Endothelial cell of umbilical vein (primary cell): ENCODE data around the gene CDC14B. TPM values are rescaled to one million over a fixed set of nuclear protein-coding genes. Genes with fewer than 3 reads are reported as not detected.
A peak's percentile ranks its signal among the peaks of the same experiment; 100 is the strongest.

Source experiments
- BruUV-seq: library from RNA; stranded (reverse); fragments of 400-500 nt; replicated peaks from 2 replicates; lab custom pipeline; 2021; lab: Mats Ljungman, UMichigan
- CTCF ChIA-PET: fragments of 300-600, 350-600 bp; sonication (Branson Sonifier 250); formaldehyde crosslinking; loops from one replicate; lab custom pipeline; 2021; ENCODE audit warnings: antibody characterized with exemption, inconsistent platforms; lab: Charles Lee
- POLR2A ChIA-PET: fragments of 300-600, 350-600 bp; sonication (Branson Sonifier 250); formaldehyde crosslinking; loops from one replicate; lab custom pipeline; 2021; ENCODE audit warnings: antibody characterized with exemption, inconsistent platforms; lab: Charles Lee
- DNase-seq: peaks from one replicate; pipeline ENCODE4 v3.0.0-alpha.2; 2011; ENCODE audit warnings: low read depth, low spot score
- FAIRE-seq: peaks from 2 replicates; lab custom pipeline; 2011; peaks lifted over from hg19 to GRCh38; lab: Jason Lieb, UNC
- H2AFZ ChIP-seq: 2 replicates; pipeline ENCODE4 v1.6.0; 2012; ENCODE audit warnings: low read depth, low read length, control low read depth, inconsistent platforms
- H3K27ac ChIP-seq: 2 replicates; pipeline ENCODE4 v1.5.1; 2011; ENCODE audit warnings: low read depth, mild to moderate bottlenecking, control low read depth, low read length, moderate library complexity; ENCODE audit not compliant: insufficient read depth
- H3K27me3 ChIP-seq, 2 experiments: 2 replicates each; pipeline versions ENCODE4 v1.6.0 to v1.6.1; 2011; ENCODE audit warnings: low read length in 2 of 2, mixed read lengths in 1 of 2; ENCODE audit not compliant: control insufficient read depth in 2 of 2, insufficient read depth in 2 of 2
- H3K36me3 ChIP-seq, 2 experiments: 2 replicates in 1 of 2; 3 replicates in 1 of 2; pipeline ENCODE4 v1.5.1; 2011; ENCODE audit warnings: low read length in 2 of 2, mild to moderate bottlenecking in 1 of 2, moderate library complexity in 1 of 2; ENCODE audit not compliant: control insufficient read depth in 2 of 2, insufficient read depth in 2 of 2; ENCODE audit errors: extremely low read depth in 1 of 2
- H3K4me1 ChIP-seq: 3 replicates; pipeline ENCODE4 v1.5.1; 2011; ENCODE audit warnings: mild to moderate bottlenecking, low read length; ENCODE audit not compliant: control insufficient read depth, insufficient read depth; ENCODE audit errors: extremely low read depth
- H3K4me2 ChIP-seq: 2 replicates; pipeline ENCODE4 v1.6.1; 2011; ENCODE audit warnings: low read length, control low read depth, mixed read lengths; ENCODE audit not compliant: insufficient read depth
- H3K4me3 ChIP-seq, 3 experiments: fragments of 200-600 bp in 1 of 3; sonication (generic), shearing (Covaris generic) in 1 of 3; replicated peaks in 1 of 3; 2 replicates each; pipeline ENCODE4 v1.5.1; 2011 to 2016; ENCODE audit warnings: control low read depth in 3 of 3, low read length in 3 of 3, mild to moderate bottlenecking in 2 of 3, inconsistent platforms in 1 of 3, low read depth in 1 of 3, moderate library complexity in 1 of 3; ENCODE audit not compliant: insufficient read depth in 1 of 3
- H3K79me2 ChIP-seq: 2 replicates; pipeline ENCODE4 v1.6.0; 2012; ENCODE audit warnings: low read length, inconsistent platforms; ENCODE audit not compliant: control insufficient read depth, insufficient read depth
- H3K9ac ChIP-seq: replicated peaks from 2 replicates; pipeline ENCODE3; 2011; ENCODE audit warnings: low read length, control low read depth; ENCODE audit not compliant: insufficient read depth; ENCODE audit errors: extremely low read depth
- H3K9me1 ChIP-seq: replicated peaks from 3 replicates; pipeline ENCODE4 v1.6.0; 2011; ENCODE audit warnings: mild to moderate bottlenecking, low read length; ENCODE audit not compliant: control insufficient read depth, insufficient read depth; ENCODE audit errors: extremely low read depth
- H3K9me3 ChIP-seq: replicated peaks from 2 replicates; pipeline ENCODE4 v1.5.1; 2012; ENCODE audit warnings: low read length, inconsistent platforms; ENCODE audit not compliant: control insufficient read depth, insufficient read depth
- H4K20me1 ChIP-seq: replicated peaks from 2 replicates; pipeline ENCODE3; 2011; ENCODE audit warnings: mild to moderate bottlenecking, low read length; ENCODE audit not compliant: control insufficient read depth, insufficient read depth; ENCODE audit errors: extremely low read depth
- CTCF ChIP-seq, 2 donors: IDR thresholded peaks; 1 replicate in 1 of 2; 2 replicates in 1 of 2; pipeline ENCODE4 v1.5.1; 2011; ENCODE audit warnings: low read length in 2 of 2, mild to moderate bottlenecking in 2 of 2, moderate library complexity in 2 of 2, control low read depth in 1 of 2, inconsistent platforms in 1 of 2, low read depth in 1 of 2; ENCODE audit not compliant: insufficient read depth in 1 of 2; ENCODE audit errors: extremely low read depth in 1 of 2
- EZH2 ChIP-seq: IDR thresholded peaks from 2 replicates; pipeline ENCODE4 v1.6.1; 2012; ENCODE audit warnings: borderline replicate concordance, low read depth, mild to moderate bottlenecking, moderate library complexity, low read length, inconsistent platforms; ENCODE audit not compliant: severe bottlenecking
- FOS ChIP-seq: IDR thresholded peaks from 2 replicates; pipeline ENCODE4 v1.6.1; 2011; ENCODE audit warnings: mild to moderate bottlenecking, low read length, moderate library complexity, borderline replicate concordance; ENCODE audit not compliant: insufficient read depth
- GATA2 ChIP-seq: IDR thresholded peaks from 2 replicates; pipeline ENCODE4 v1.7.0; 2011; ENCODE audit warnings: low read depth, mild to moderate bottlenecking, moderate library complexity, mixed read lengths, low read length; ENCODE audit not compliant: insufficient read length, insufficient read depth
- JUN ChIP-seq: IDR thresholded peaks from 2 replicates; pipeline ENCODE4 v1.6.1; 2011; ENCODE audit warnings: borderline replicate concordance, low read depth; ENCODE audit not compliant: insufficient read length, insufficient read depth
- MAX ChIP-seq: IDR thresholded peaks from 2 replicates; pipeline ENCODE4 v1.6.1; 2011; ENCODE audit not compliant: insufficient read depth, insufficient read length
- MYC ChIP-seq: IDR thresholded peaks from one replicate; pipeline ENCODE4 v1.6.1; 2011; ENCODE audit warnings: mild to moderate bottlenecking, low read depth, low read length
- POLR2A ChIP-seq: IDR thresholded peaks from 2 replicates; pipeline ENCODE4 v1.6.1; 2012; ENCODE audit warnings: low read depth, mild to moderate bottlenecking, control low read depth, low read length
- POLR2AphosphoS5 ChIP-seq: IDR thresholded peaks from 2 replicates; pipeline ENCODE4 v1.6.1; 2012; ENCODE audit warnings: low read depth, mild to moderate bottlenecking, control low read depth, low read length, moderate library complexity; ENCODE audit not compliant: insufficient read depth
- dilution Hi-C: fragments of 300-500 bp; cut with MboI; formaldehyde crosslinking; loops from one replicate; pipeline ENCODE4 v1.15.0; 2019; ENCODE audit warnings: low sequenced_read_pairs; ENCODE audit not compliant: extremely low pct_ligation_motif_present
- intact Hi-C: fragments of 100-400 bp; cut with micrococcal nuclease; formaldehyde crosslinking; loops from one replicate; pipeline ENCODE4 v1.10.0; 2022
- polyA plus RNA-seq, 4 experiments: library from polyadenylated mRNA; depleted of rRNA in 3 of 4; stranded (reverse) in 3 of 4; unstranded in 1 of 4; fragments of >200 nt; gene quantifications; 2 replicates each; pipeline versions ENCODE4 v1.2.1 to v1.2.3, GENCODE V29; 2011 to 2012; ENCODE audit warnings: missing spikeins in 1 of 4
- total RNA-seq: library from RNA; stranded (reverse); gene quantifications from 2 replicates; pipeline ENCODE4 v1.2.3, GENCODE V29; 2021

Gene CDC14B
- total and polyA plus RNA-seq, 2 donors (not counting 3 experiments of a cell fraction or from before 2014, with no cell fraction given), result 0.39 to 0.93 TPM

- FAIRE-seq, result peak; percentile 46
- H4K20me1 ChIP-seq, result no peaks in the 10 kb centered on the region
- no peak overlapping the region for H3K4me2 ChIP-seq
- H3K9ac ChIP-seq, result no peak overlapping the region
- BruUV-seq, result no TSS peak
- ChIA-PET POLR2A (no interaction called here), CTCF (no interaction called here)
- DNase-seq, result no peak
- no peak overlapping the region for H2AFZ ChIP-seq
- no peaks in the 10 kb centered on the region for H3K9me1 ChIP-seq
- no peak overlapping the region for H3K27ac ChIP-seq
- H3K4me1 ChIP-seq, result no peaks in the 10 kb centered on the region
- no peaks in the 10 kb centered on the region for H3K9me3 ChIP-seq
- intact Hi-C loops (no loop called here), dilution Hi-C loops (no loop called here)
- no peak overlapping the region for H3K4me3 ChIP-seq
- H3K27me3 ChIP-seq, result no peaks in the 10 kb centered on the region
- no peaks in the 10 kb centered on the region for H3K79me2 ChIP-seq
- TF ChIP-seq FOS (no peak), POLR2AphosphoS5 (no peak), POLR2A (no peak), JUN (no peak), MAX (no peak), MYC (no peak), CTCF (IDR thresholded peaks at IDR 0.05; ENCODE audit: extremely low read depth in 1 of 2, insufficient read depth in 1 of 2, low read depth in 1 of 2, low read length in 2 of 2) (no peak), EZH2 (no peak), GATA2 (no peak)
- no peaks in the 10 kb centered on the region for H3K36me3 ChIP-seq
These were observed 105.4 kb downstream of the CDC14B start for GRCh38 chr9:96514108-96514799.
